Ovary (tissue), 3 donors: ENCODE data around the gene FUCA2.

Experiments
- EP300 ChIP-seq: sonication (generic); formaldehyde crosslinking; IDR thresholded peaks from one replicate; pipeline ENCODE4 v1.6.1; 2017; ENCODE audit warnings: antibody characterized with exemption
- POLR2A ChIP-seq: fragments of 450-650 bp; IDR thresholded peaks from one replicate; pipeline ENCODE4 v1.6.1; 2017; ENCODE audit warnings: antibody characterized with exemption, mild to moderate bottlenecking, moderate library complexity
- TF ChIP-seq, protein P1 (sequence below), 3 donors: fragments of 450-650 bp in 2 of 3; fragments of 200-600 bp in 1 of 3; IDR thresholded peaks; one replicate each; pipeline versions ENCODE4 v1.5.1 to v1.8.0; 2016 to 2022; ENCODE audit warnings: antibody characterized with exemption in 3 of 3, mild to moderate bottlenecking in 1 of 3
- donor health status: DM: no; HTN: no; CAD: no.

DNA sequence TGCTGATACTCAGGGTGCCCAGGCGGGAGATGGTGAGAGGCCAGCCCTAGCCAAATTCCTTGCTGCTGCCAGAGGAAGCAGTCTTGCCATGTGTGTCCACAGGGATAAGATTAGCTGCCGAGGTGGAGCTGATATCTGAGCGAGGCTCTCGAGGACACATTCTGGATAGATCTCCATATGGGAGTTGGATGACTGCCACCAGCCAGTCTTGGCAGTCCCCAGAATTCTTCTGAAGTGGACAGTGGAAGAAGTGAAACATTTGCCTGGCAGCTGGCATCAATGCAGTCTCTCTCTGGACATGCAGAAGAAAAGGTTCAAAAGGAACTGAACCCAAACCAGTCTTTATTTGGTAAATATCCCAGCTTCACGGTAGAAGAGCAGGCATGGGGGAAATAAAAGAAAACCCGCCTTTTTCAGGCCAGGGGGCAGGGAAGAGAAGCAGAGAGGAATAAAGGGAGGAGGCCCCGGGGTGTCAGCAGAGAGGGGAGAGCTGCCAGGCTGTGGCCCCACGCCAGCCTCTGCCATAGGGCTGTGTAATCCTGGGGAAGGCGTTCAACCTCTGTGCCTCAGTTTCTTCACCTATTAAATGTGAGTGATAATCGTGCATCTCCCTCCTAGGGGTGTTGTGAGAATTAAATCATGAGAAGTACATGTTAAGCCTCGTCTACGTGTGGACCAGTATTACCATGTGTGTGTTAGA is 3.7 kb upstream of the FUCA2 start:
- TF ChIP-seq, protein P1, sequence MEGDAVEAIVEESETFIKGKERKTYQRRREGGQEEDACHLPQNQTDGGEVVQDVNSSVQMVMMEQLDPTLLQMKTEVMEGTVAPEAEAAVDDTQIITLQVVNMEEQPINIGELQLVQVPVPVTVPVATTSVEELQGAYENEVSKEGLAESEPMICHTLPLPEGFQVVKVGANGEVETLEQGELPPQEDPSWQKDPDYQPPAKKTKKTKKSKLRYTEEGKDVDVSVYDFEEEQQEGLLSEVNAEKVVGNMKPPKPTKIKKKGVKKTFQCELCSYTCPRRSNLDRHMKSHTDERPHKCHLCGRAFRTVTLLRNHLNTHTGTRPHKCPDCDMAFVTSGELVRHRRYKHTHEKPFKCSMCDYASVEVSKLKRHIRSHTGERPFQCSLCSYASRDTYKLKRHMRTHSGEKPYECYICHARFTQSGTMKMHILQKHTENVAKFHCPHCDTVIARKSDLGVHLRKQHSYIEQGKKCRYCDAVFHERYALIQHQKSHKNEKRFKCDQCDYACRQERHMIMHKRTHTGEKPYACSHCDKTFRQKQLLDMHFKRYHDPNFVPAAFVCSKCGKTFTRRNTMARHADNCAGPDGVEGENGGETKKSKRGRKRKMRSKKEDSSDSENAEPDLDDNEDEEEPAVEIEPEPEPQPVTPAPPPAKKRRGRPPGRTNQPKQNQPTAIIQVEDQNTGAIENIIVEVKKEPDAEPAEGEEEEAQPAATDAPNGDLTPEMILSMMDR (IDR thresholded peaks at IDR 0.05), result no peak
- no peak for TF ChIP-seq EP300
- TF ChIP-seq POLR2A, result no peak
